Measurements from ENCODE around the gene TMSB4Y. TPM values are rescaled to one million over a fixed set of nuclear protein-coding genes. Genes with fewer than 3 reads are reported as not detected.

Gene TMSB4Y
- total and polyA plus RNA-seq, 2 of the 13 experiments (the other 11 are each of a cell fraction or from before 2014, with no cell fraction given) = 0.15 to 0.49 TPM

- no CpG with 5 or more reads among the region's 2 CpGs for WGBS (ENCODE audit: low lambda C conversion rate)
- H3K4me1 ChIP-seq (ENCODE audit: insufficient read depth, low read length) = no peaks in the 10 kb centered on the region
- H3K4me3 ChIP-seq (replicated peaks in 1 of 3; ENCODE audit: insufficient read depth in 1 of 3, low read depth in 2 of 3, low read length in 3 of 3) = no peak overlapping the region
- H3K9ac ChIP-seq (ENCODE audit: insufficient read depth, low read depth, low read length) = no peak overlapping the region
- TF ChIP-seq KLF9 (CRISPR knock-in tag; IDR thresholded peaks at IDR 0.05; ENCODE audit: low read depth) = no peak
- no peak for TF ChIP-seq MTERF4 (CRISPR knock-in tag; IDR thresholded peaks at IDR 0.05)
- no peak for TF ChIP-seq ZFP1 (CRISPR knock-in tag; IDR thresholded peaks at IDR 0.05)
- TF ChIP-seq ZMYM2 (CRISPR knock-in tag; IDR thresholded peaks at IDR 0.05) = no peak
- TF ChIP-seq DPF2 (CRISPR knock-in tag; IDR thresholded peaks at IDR 0.05; ENCODE audit: borderline replicate concordance, low read depth) = no peak
- TF ChIP-seq ZNF33B (CRISPR knock-in tag; IDR thresholded peaks at IDR 0.05) = no peak
- H4K20me1 ChIP-seq (ENCODE audit: insufficient read depth, low read length) = no peaks in the 10 kb centered on the region
- H2AFZ ChIP-seq (ENCODE audit: low read length) = no peak overlapping the region
- in situ Hi-C loops (cut with HindIII; ENCODE audit: extremely low pct_ligation_motif_present, low pct_unique_long_range_greater_than_20kb) = no loop called here
- H3K79me2 ChIP-seq (ENCODE audit: insufficient read depth, low read length) = no peaks in the 10 kb centered on the region
- ChIA-PET CTCF (ENCODE audit: low intra/inter-chr PET ratio, low total read pairs) (no interaction called here), POLR2A (no interaction called here)
- ATAC-seq (no peak), FAIRE-seq (no peak), DNase-seq (ENCODE audit: low spot score) (no peak)
- intact Hi-C loops (cut with micrococcal nuclease; ENCODE audit: unreplicated experiment) = no loop called here
- H3K9me3 ChIP-seq (ENCODE audit: low read length) = peaks cover 69% of the 10 kb centered on the region
- H3K4me2 ChIP-seq (ENCODE audit: low read depth, low read length) = no peak overlapping the region
- BruUV-seq (replicated peaks) = no TSS peak
- no peak overlapping the region for H3K27ac ChIP-seq (ENCODE audit: extremely low read length, insufficient read depth, low read length)
- H3K36me3 ChIP-seq (replicated peaks in 1 of 2; ENCODE audit: control insufficient read depth in 1 of 2, insufficient read depth in 2 of 2, low read length in 2 of 2) = no peaks in the 10 kb centered on the region
- H3K27me3 ChIP-seq (ENCODE audit: control insufficient read depth in 1 of 2, insufficient read depth in 2 of 2, low read length in 2 of 2) = no peaks in the 10 kb centered on the region
Measured at GRCh38 chrY:13671122-13671521, 32.6 kb upstream of the TMSB4Y start.

GRCh38 chrY:13702276-13702675 lies 1.4 kb upstream of the TMSB4Y start:
- Histone ChIP-seq H3K79me2 (ENCODE audit: insufficient read depth, low read length) (no peaks in the 10 kb centered on the region), H2AFZ (ENCODE audit: low read length) (no peak overlapping the region), H3K27me3 (ENCODE audit: control insufficient read depth in 1 of 2, insufficient read depth in 2 of 2, low read length in 2 of 2) (no peaks in the 10 kb centered on the region), H3K4me3 (replicated peaks in 1 of 3; ENCODE audit: insufficient read depth in 1 of 3, low read depth in 2 of 3, low read length in 3 of 3) (no peak overlapping the region), H3K4me1 (ENCODE audit: insufficient read depth, low read length) (no peaks in the 10 kb centered on the region), H3K27ac (ENCODE audit: extremely low read length, insufficient read depth, low read length) (no peak overlapping the region), H3K9me3 (ENCODE audit: low read length) (no peaks in the 10 kb centered on the region), H4K20me1 (ENCODE audit: insufficient read depth, low read length) (no peaks in the 10 kb centered on the region), H3K36me3 (replicated peaks in 1 of 2; ENCODE audit: control insufficient read depth in 1 of 2, insufficient read depth in 2 of 2, low read length in 2 of 2) (no peaks in the 10 kb centered on the region), H3K9ac (ENCODE audit: insufficient read depth, low read depth, low read length) (no peak overlapping the region), H3K4me2 (ENCODE audit: low read depth, low read length) (no peak overlapping the region)
- no peak for DNase-seq (ENCODE audit: low spot score)
- FAIRE-seq = no peak
- ATAC-seq = no peak
- CTCF ChIA-PET (ENCODE audit: low intra/inter-chr PET ratio, low total read pairs) = no interaction called here
- no TSS peak for BruUV-seq (replicated peaks)
- in situ Hi-C loops (cut with HindIII; ENCODE audit: extremely low pct_ligation_motif_present, low pct_unique_long_range_greater_than_20kb) (no loop called here), intact Hi-C loops (cut with micrococcal nuclease; ENCODE audit: unreplicated experiment) (no loop called here)
- WGBS (ENCODE audit: low lambda C conversion rate) = 98% methylated on average over 6 of the region's 11 CpGs
- POLR2A ChIA-PET = no interaction called here
- TF ChIP-seq SALL2 (CRISPR knock-in tag; IDR thresholded peaks at IDR 0.05) (no peak), KAT8 (CRISPR knock-in tag; IDR thresholded peaks at IDR 0.05) (no peak), ZKSCAN8 (CRISPR knock-in tag; IDR thresholded peaks at IDR 0.05; ENCODE audit: borderline replicate concordance) (no peak), KLF11 (CRISPR knock-in tag; IDR thresholded peaks at IDR 0.05) (no peak), KIAA2018 (CRISPR knock-in tag; IDR thresholded peaks at IDR 0.05; ENCODE audit: borderline replicate concordance) (no peak), ZSCAN12 (CRISPR knock-in tag; IDR thresholded peaks at IDR 0.05) (no peak)
